ENCODE results near the gene MAFG. TPM values are rescaled to one million over a fixed set of nuclear protein-coding genes. Genes with fewer than 3 reads are reported as not detected.

MAFG gene
- total and polyA plus RNA-seq, 2 donors (not counting 3 experiments of a cell fraction or from before 2014, with no cell fraction given) = 27.6 to 35.0 TPM

GRCh38 chr17:81884520-81884919 is 43.0 kb downstream of the MAFG start:
- intact Hi-C loops (cut with micrococcal nuclease) (no loop called here), dilution Hi-C loops (cut with MboI; ENCODE audit: extremely low pct_ligation_motif_present, low sequenced_read_pairs) (no loop called here)
- Histone ChIP-seq H2AFZ (ENCODE audit: low read depth, low read length) (no peak overlapping the region), H3K9me1 (replicated peaks; ENCODE audit: control insufficient read depth, extremely low read depth, insufficient read depth, low read length) (no peaks in the 10 kb centered on the region), H3K36me3 (ENCODE audit: control insufficient read depth in 2 of 2, extremely low read depth in 1 of 2, insufficient read depth in 2 of 2, low read length in 2 of 2) (peaks cover 24 to 38% of the 10 kb centered on the region in 2 experiments), H3K4me2 (ENCODE audit: insufficient read depth, low read length) (no peak overlapping the region), H3K79me2 (ENCODE audit: control insufficient read depth, insufficient read depth, low read length) (peaks cover 28% of the 10 kb centered on the region), H3K4me1 (ENCODE audit: control insufficient read depth, extremely low read depth, insufficient read depth, low read length) (peaks cover under 1% of the 10 kb centered on the region), H3K4me3 (replicated peaks in 1 of 3; ENCODE audit: insufficient read depth in 1 of 3, low read depth in 1 of 3, low read length in 3 of 3) (no peak overlapping the region), H3K9me3 (replicated peaks; ENCODE audit: control insufficient read depth, insufficient read depth, low read length) (no peaks in the 10 kb centered on the region), H4K20me1 (replicated peaks; ENCODE audit: control insufficient read depth, extremely low read depth, insufficient read depth, low read length) (no peaks in the 10 kb centered on the region), H3K27ac (ENCODE audit: insufficient read depth, low read depth, low read length) (no peak overlapping the region), H3K27me3 (ENCODE audit: control insufficient read depth in 2 of 2, insufficient read depth in 2 of 2, low read length in 2 of 2) (no peaks in the 10 kb centered on the region), H3K9ac (replicated peaks; ENCODE audit: extremely low read depth, insufficient read depth, low read length) (no peak overlapping the region)
- TF ChIP-seq, protein P1, sequence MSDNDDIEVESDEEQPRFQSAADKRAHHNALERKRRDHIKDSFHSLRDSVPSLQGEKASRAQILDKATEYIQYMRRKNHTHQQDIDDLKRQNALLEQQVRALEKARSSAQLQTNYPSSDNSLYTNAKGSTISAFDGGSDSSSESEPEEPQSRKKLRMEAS (IDR thresholded peaks at IDR 0.05; ENCODE audit: insufficient read depth, insufficient read length) = no peak
- no peak for TF ChIP-seq CTCF (IDR thresholded peaks at IDR 0.05; ENCODE audit: extremely low read depth in 1 of 2, insufficient read depth in 1 of 2, low read depth in 1 of 2, low read length in 2 of 2)
- FAIRE-seq (no peak), DNase-seq (ENCODE audit: low read depth, low spot score) (no peak)
- BruUV-seq (replicated peaks) = no TSS peak
- POLR2A ChIA-PET = no interaction called here
- CTCF ChIA-PET = no interaction called here

DNA sequence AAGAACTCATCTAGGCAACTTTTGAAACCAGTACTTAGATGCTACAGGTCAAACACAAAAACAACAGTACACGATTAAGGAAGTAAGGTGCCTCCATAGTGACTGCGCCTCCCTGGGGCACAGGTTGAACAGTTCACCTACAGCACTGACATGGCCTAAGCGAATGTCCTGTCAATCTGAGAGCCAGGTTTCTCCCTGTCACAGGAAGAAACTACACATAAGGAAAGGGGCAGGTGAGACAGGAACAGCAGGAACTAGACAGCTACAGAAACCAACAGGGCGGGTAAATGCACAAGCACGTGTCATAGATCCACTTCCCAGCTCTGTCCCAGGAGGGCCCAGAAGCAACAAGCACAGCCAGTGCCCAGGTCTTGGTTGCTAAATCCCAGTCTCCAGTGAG is 48.4 kb downstream of the MAFG start:
- H3K9me3 ChIP-seq (replicated peaks; ENCODE audit: control insufficient read depth, insufficient read depth, low read length) = no peaks in the 10 kb centered on the region
- no peaks in the 10 kb centered on the region for H3K27me3 ChIP-seq (ENCODE audit: control insufficient read depth in 2 of 2, insufficient read depth in 2 of 2, low read length in 2 of 2)
- no peaks in the 10 kb centered on the region for H3K9me1 ChIP-seq (replicated peaks; ENCODE audit: control insufficient read depth, extremely low read depth, insufficient read depth, low read length)
- H3K36me3 ChIP-seq (ENCODE audit: control insufficient read depth in 2 of 2, extremely low read depth in 1 of 2, insufficient read depth in 2 of 2, low read length in 2 of 2) = peaks cover 3 to 4% of the 10 kb centered on the region in 2 experiments
- intact Hi-C loops (cut with micrococcal nuclease) (no loop called here), dilution Hi-C loops (cut with MboI; ENCODE audit: extremely low pct_ligation_motif_present, low sequenced_read_pairs) (no loop called here)
- ChIA-PET POLR2A (no interaction called here), CTCF (no interaction called here)
- no TSS peak for BruUV-seq (replicated peaks)
- H3K4me1 ChIP-seq (ENCODE audit: control insufficient read depth, extremely low read depth, insufficient read depth, low read length) = no peaks in the 10 kb centered on the region
- no peak overlapping the region for H2AFZ ChIP-seq (ENCODE audit: low read depth, low read length)
- no peak overlapping the region for H3K27ac ChIP-seq (ENCODE audit: insufficient read depth, low read depth, low read length)
- FAIRE-seq (no peak), DNase-seq (ENCODE audit: low read depth, low spot score) (no peak)
- no peaks in the 10 kb centered on the region for H4K20me1 ChIP-seq (replicated peaks; ENCODE audit: control insufficient read depth, extremely low read depth, insufficient read depth, low read length)
- TF ChIP-seq POLR2A (IDR thresholded peaks at IDR 0.05; ENCODE audit: low read depth, low read length) (no peak), JUN (IDR thresholded peaks at IDR 0.05; ENCODE audit: borderline replicate concordance, insufficient read depth, insufficient read length, low read depth) (no peak), FOS (IDR thresholded peaks at IDR 0.05; ENCODE audit: borderline replicate concordance, insufficient read depth, low read length) (no peak), EZH2 (IDR thresholded peaks at IDR 0.05; ENCODE audit: borderline replicate concordance, low read depth, low read length, severe bottlenecking) (no peak), CTCF (IDR thresholded peaks at IDR 0.05; ENCODE audit: extremely low read depth in 1 of 2, insufficient read depth in 1 of 2, low read depth in 1 of 2, low read length in 2 of 2) (no peak), MYC (IDR thresholded peaks at IDR 0.05; ENCODE audit: low read depth, low read length) (no peak), POLR2AphosphoS5 (IDR thresholded peaks at IDR 0.05; ENCODE audit: insufficient read depth, low read depth, low read length) (no peak), GATA2 (IDR thresholded peaks at IDR 0.05; ENCODE audit: insufficient read depth, insufficient read length, low read depth, low read length) (no peak)
- TF ChIP-seq, protein P1 (IDR thresholded peaks at IDR 0.05; ENCODE audit: insufficient read depth, insufficient read length) = no peak
- H3K9ac ChIP-seq (replicated peaks; ENCODE audit: extremely low read depth, insufficient read depth, low read length) = no peak overlapping the region
- no peak overlapping the region for H3K4me2 ChIP-seq (ENCODE audit: insufficient read depth, low read length)
- H3K4me3 ChIP-seq (replicated peaks in 1 of 3; ENCODE audit: insufficient read depth in 1 of 3, low read depth in 1 of 3, low read length in 3 of 3) = no peak overlapping the region
- no peaks in the 10 kb centered on the region for H3K79me2 ChIP-seq (ENCODE audit: control insufficient read depth, insufficient read depth, low read length)

Data from endothelial cell of umbilical vein (primary cell).